GM12891 (cell line): ENCODE results near the gene NPAS2.

Experiments used
- PAX5 ChIP-seq: IDR thresholded peaks from 2 replicates; pipeline ENCODE4 v1.6.1; 2011; ENCODE audit warnings: low read length, moderate library complexity, mild to moderate bottlenecking; ENCODE audit not compliant: insufficient read depth, severe bottlenecking
- POLR2A ChIP-seq: IDR thresholded peaks from 2 replicates; pipeline ENCODE4 v1.6.1; 2011; ENCODE audit warnings: low read depth, low read length, control low read depth
- POLR2AphosphoS5 ChIP-seq: IDR thresholded peaks from 2 replicates; pipeline ENCODE4 v1.6.1; 2011; ENCODE audit warnings: low read depth, low read length, control low read depth
- POU2F2 ChIP-seq: IDR thresholded peaks from 2 replicates; pipeline ENCODE4 v1.6.1; 2011; ENCODE audit warnings: low read depth, mild to moderate bottlenecking, control low read depth, low read length, moderate library complexity
- TAF1 ChIP-seq: IDR thresholded peaks from 2 replicates; pipeline ENCODE4 v1.6.1; 2011; ENCODE audit warnings: low read depth, low read length, control low read depth

GRCh38 chr2:100796499-100797100, 23.3 kb upstream of the NPAS2 start:
- no peak for TF ChIP-seq POLR2A
- TF ChIP-seq TAF1 = no peak
- no peak for TF ChIP-seq POLR2AphosphoS5
- TF ChIP-seq PAX5 = no peak
- TF ChIP-seq POU2F2 = no peak
